Measurements from ENCODE around the gene SCIN. TPM values are rescaled to one million over a fixed set of nuclear protein-coding genes. Genes with fewer than 3 reads are reported as not detected.

SCIN gene
- total RNA-seq, 1 experiment from 2014 or later = 0.22 TPM

DNA sequence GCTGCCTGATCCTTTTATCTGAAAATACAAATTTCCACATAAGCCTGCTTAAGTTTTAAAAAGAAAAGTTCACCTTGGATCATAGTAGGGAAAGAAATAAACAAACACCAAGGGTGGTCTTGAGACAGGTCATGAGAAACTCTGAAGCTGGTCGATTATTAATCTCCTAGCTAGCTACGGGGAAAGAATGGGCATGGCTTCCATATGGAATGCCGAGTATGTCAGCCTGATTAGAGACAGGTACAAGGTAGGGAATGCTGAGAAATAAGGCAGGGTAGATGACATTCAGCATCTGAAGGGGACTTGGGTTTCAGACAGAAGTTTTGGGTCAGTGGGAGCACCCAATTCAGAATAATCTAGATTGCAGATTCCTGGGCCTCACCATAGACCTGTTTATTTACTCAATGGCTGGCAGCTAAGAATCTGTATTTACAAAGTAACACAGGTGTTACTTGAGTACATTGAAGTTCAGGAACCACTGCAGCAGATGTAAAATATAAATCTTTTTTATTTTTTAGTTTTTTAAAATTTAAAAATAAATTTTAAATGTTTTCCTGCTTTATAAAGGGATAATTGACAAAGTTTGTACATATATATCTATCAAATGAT lies 49.0 kb downstream of the SCIN start:
- intact Hi-C loops (cut with micrococcal nuclease) = loop anchor here (5.0 to 10.0 kb wide), 6 partner anchors 75 to 1192 kb away; partner anchors contain the start of gene THSD7A
- no peak overlapping the region for H3K4me2 ChIP-seq (ENCODE audit: low read length)

DNA sequence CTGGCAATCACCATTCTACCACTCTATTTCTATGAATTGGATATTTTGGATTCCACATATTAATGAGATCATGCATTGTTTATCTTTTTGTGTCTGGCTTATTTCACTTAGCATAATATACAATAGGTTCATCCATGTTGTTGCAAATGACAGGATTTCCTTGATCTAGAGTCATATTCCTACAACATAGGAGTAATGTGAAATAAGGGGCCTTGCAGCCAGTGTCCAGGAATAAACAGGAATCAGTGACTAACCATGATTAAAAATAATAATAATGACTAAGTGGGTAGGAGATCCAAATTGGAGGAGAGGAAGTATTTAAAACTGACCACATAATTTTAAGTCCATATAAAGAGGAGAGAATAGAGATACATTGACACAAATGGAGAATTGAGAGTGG lies 49.9 kb downstream of the SCIN start:
- Histone ChIP-seq H3K4me1 (ENCODE audit: control insufficient read depth in 1 of 2, insufficient read depth in 2 of 2, low read length in 2 of 2) (no peaks in the 10 kb centered on the region), H3K36me3 (ENCODE audit: control insufficient read depth in 1 of 2, insufficient read depth in 2 of 2, low read length in 2 of 2) (no peaks in the 10 kb centered on the region), H3K27me3 (ENCODE audit: insufficient read depth, low read length) (no peaks in the 10 kb centered on the region), H3K79me2 (ENCODE audit: insufficient read depth, low read length) (no peaks in the 10 kb centered on the region), H2AFZ (ENCODE audit: low read depth, low read length, poor library complexity, severe bottlenecking) (no peak overlapping the region), H3K27ac (ENCODE audit: low read depth, low read length) (no peak overlapping the region), H3K4me2 (ENCODE audit: low read length) (no peak overlapping the region), H3K9me2 (ENCODE audit: insufficient read depth) (no peaks in the 10 kb centered on the region), H4K20me1 (ENCODE audit: insufficient read depth) (no peaks in the 10 kb centered on the region), H3K9ac (ENCODE audit: low read length) (no peak overlapping the region), H3K9me3 (ENCODE audit: control insufficient read depth in 1 of 2, insufficient read depth in 1 of 2, low read depth in 1 of 2, low read length in 2 of 2) (no peaks in the 10 kb centered on the region), H3K4me3 (replicated peaks in 1 of 2; ENCODE audit: low read depth in 1 of 2, low read length in 2 of 2) (no peak overlapping the region)
- BruUV-seq (replicated peaks) = no TSS peak
- TF ChIP-seq SP1 (IDR thresholded peaks at IDR 0.05; ENCODE audit: low read depth) = no peak
- ChIA-PET POLR2A (no interaction called here), RAD21 (ENCODE audit: low non-redundant PET in 1 of 2, low total read pairs in 2 of 2, uncharacterized antibody in 2 of 2, unreplicated experiment in 2 of 2) (no interaction called here), CTCF (interaction anchor here (1.3 kb wide), 1 partner anchor 96 kb away, joined by 5 read pairs; no protein-coding TSS in a partner anchor)
- ATAC-seq = no peak
- intact Hi-C loops (cut with micrococcal nuclease) = loop anchor here (5.0 to 10.0 kb wide), 5 partner anchors 166 to 1193 kb away; partner anchors contain the start of gene THSD7A
- no peak for DNase-seq (ENCODE audit: low read depth, low spot score)

More for the DNA sequence above, 49.0 kb downstream of the SCIN start:
- no peak for TF ChIP-seq POLR2AphosphoS5 (IDR thresholded peaks at IDR 0.05; ENCODE audit: low read depth, low read length)
- TF ChIP-seq TCF7L2 (IDR thresholded peaks at IDR 0.05; ENCODE audit: borderline replicate concordance, extremely low read depth, insufficient read depth, insufficient read length) = no peak
- Histone ChIP-seq H3K4me3 (replicated peaks in 1 of 2; ENCODE audit: low read depth in 1 of 2, low read length in 2 of 2) (no peak overlapping the region), H3K4me1 (ENCODE audit: control insufficient read depth in 1 of 2, insufficient read depth in 2 of 2, low read length in 2 of 2) (no peaks in the 10 kb centered on the region), H3K79me2 (ENCODE audit: insufficient read depth, low read length) (no peaks in the 10 kb centered on the region), H2AFZ (ENCODE audit: low read depth, low read length, poor library complexity, severe bottlenecking) (no peak overlapping the region), H3K27me3 (ENCODE audit: insufficient read depth, low read length) (no peaks in the 10 kb centered on the region), H3K9ac (ENCODE audit: low read length) (no peak overlapping the region), H3K36me3 (ENCODE audit: control insufficient read depth in 1 of 2, insufficient read depth in 2 of 2, low read length in 2 of 2) (no peaks in the 10 kb centered on the region), H4K20me1 (ENCODE audit: insufficient read depth) (no peaks in the 10 kb centered on the region), H3K9me2 (ENCODE audit: insufficient read depth) (no peaks in the 10 kb centered on the region), H3K9me3 (ENCODE audit: control insufficient read depth in 1 of 2, insufficient read depth in 1 of 2, low read depth in 1 of 2, low read length in 2 of 2) (no peaks in the 10 kb centered on the region), H3K27ac (ENCODE audit: low read depth, low read length) (no peak overlapping the region)
- ChIA-PET RAD21 (ENCODE audit: low non-redundant PET in 1 of 2, low total read pairs in 2 of 2, uncharacterized antibody in 2 of 2, unreplicated experiment in 2 of 2) (no interaction called here), CTCF (no interaction called here), POLR2A (no interaction called here)
- no peak for DNase-seq (ENCODE audit: low read depth, low spot score)
- no peak for ATAC-seq
- no TSS peak for BruUV-seq (replicated peaks)

Data from HCT116 (cell line).